A549 treated with Hydrocortisone at 1 μM for 4 hours (cell line): Measurements from ENCODE around the gene ONECUT1. TPM values are rescaled to one million over a fixed set of nuclear protein-coding genes. Genes with fewer than 3 reads are reported as not detected.

Experiments used
- total RNA-seq: library from RNA; stranded (reverse); fragments of 200-300 nt; extraction: Qiagen RNA extraction; gene quantifications from 5 replicates; pipeline ENCODE4 v1.2.3, GENCODE V29; 2022

The ONECUT1 gene
- total RNA-seq, result 0.11 to 0.36 TPM (median 0.26 TPM) in 5 replicates

GRCh38 chr15:52790169-52790708 is at the start of gene ONECUT1:
Gene ONECUT1 (minus strand): TSS chr15:52790336. CDS start chr15:52789884, 452 bp downstream.

Other genes with a start within 250 kb of the ONECUT1 start
- 83.6 to 116 TPM (median 111 TPM) in 5 replicates for gene ARPP19, start 221.3 kb downstream of the ONECUT1 start, total RNA-seq
- 7.9 to 10.0 TPM (median 9.2 TPM) in 5 replicates for gene ATOSA, start 110.9 kb downstream of the ONECUT1 start, total RNA-seq